ENCODE measurements around the gene AP1G2. TPM values are rescaled to one million over a fixed set of nuclear protein-coding genes. Genes with fewer than 3 reads are reported as not detected.

The AP1G2 gene
- total RNA-seq, 1 donor from 2014 or later: 56.2 TPM

DNA sequence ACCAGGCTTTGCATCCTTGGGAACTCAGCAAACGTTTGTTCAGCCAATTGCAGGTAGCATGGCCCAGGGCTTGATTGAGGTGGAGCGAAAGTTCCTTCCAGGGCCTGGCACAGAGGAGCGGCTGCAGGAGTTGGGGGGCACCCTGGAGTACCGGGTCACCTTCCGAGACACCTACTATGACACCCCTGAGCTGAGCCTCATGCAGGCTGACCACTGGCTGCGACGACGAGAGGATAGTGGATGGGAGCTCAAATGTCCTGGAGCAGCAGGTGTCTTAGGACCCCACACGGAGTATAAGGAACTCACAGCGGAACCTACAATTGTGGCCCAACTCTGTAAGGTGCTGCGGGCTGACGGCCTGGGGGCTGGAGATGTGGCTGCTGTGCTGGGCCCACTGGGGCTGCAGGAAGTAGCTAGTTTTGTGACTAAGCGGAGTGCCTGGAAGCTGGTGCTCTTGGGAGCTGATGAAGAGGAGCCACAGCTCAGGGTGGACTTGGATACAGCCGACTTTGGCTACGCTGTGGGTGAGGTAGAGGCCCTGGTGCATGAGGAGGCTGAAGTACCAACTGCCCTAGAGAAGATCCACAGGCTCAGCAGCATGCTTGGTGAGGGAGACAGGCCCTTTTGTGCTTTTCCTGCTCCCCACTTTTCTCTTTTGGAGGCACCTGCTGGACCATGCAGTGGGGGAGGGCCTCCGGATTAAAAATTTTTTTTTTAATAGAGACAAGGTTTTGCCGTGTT is 10.7 kb downstream of the AP1G2 start:
- Histone ChIP-seq H3K36me3 (peaks cover 0 to 10% of the 10 kb centered on the region in 2 donors), H3K4me1 (peaks cover 5 to 22% of the 10 kb centered on the region in 2 donors), H3K9me3 (no peaks in the 10 kb centered on the region), H3K4me3 (peak overlapping the region; percentile 85 to 89), H3K27me3 (no peaks in the 10 kb centered on the region), H3K27ac (peak overlapping the region; percentile 92 to 97)
- no peak for DNase-seq (ENCODE audit: low spot score in 2 of 2)
- TF ChIP-seq, protein P1, sequence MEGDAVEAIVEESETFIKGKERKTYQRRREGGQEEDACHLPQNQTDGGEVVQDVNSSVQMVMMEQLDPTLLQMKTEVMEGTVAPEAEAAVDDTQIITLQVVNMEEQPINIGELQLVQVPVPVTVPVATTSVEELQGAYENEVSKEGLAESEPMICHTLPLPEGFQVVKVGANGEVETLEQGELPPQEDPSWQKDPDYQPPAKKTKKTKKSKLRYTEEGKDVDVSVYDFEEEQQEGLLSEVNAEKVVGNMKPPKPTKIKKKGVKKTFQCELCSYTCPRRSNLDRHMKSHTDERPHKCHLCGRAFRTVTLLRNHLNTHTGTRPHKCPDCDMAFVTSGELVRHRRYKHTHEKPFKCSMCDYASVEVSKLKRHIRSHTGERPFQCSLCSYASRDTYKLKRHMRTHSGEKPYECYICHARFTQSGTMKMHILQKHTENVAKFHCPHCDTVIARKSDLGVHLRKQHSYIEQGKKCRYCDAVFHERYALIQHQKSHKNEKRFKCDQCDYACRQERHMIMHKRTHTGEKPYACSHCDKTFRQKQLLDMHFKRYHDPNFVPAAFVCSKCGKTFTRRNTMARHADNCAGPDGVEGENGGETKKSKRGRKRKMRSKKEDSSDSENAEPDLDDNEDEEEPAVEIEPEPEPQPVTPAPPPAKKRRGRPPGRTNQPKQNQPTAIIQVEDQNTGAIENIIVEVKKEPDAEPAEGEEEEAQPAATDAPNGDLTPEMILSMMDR (IDR thresholded peaks at IDR 0.05): no peak
- intact Hi-C loops (cut with DNase I): loop anchor here (2.0 to 10.0 kb wide), 4 partner anchors 88 to 535 kb away; partner anchors contain the start of genes EFS, NGDN, PABPN1 and PCK2

DNA sequence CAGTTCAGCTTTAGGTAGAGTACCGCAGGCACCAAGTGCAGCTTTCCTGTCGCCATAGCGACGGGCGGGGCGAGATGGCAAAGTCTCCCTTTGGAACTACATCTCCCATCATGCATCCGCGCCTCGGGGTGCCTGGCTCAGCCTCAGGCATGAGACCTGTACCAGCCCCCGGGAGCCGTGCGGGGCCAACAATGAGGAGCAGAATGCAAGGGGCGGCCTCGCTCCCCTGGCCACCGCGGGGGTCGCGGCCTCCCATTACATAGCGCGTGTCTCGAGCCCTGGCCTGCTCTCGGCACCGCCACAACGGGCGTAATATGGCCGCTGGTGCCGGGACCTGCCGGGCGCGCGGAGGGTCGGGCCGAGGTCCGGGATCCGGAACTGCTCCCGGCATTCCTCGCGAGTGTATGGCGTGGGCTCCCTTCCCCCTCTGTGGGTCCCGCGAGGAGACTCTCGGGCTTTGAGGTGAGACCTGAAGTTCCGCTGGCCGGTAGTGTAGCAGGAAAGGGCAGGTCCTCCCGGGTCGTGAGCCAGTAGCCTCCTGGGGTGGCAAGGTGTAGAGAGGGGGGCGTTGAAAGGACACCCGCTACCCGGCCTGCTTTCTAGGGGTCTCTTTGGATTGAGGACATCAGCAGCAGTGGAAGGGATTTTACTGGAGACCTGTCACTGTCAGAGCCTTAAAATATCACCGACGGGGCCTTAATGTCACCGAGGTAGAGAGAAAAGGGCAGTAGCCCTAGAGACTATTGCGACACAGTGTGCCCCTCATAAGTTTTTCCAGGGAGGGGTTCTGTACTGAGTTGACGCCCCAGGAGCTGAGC is 11.5 kb downstream of the AP1G2 start, which contains the start of gene THTPA:
TSS of gene THTPA (plus strand) at position 390 of the 818 bp plus-strand sequence. CDS start 487 bp downstream, outside the sequence.
- H3K4me3 ChIP-seq: peak within 1 kb of the TSS; percentile 85 to 89
- peak within 1 kb of the TSS; percentile 92 to 97 for H3K27ac ChIP-seq
- peaks cover 0 to 10% of the 10 kb centered on the region in 2 donors for H3K36me3 ChIP-seq
- DNase-seq (ENCODE audit: low spot score in 2 of 2): peak; percentile 71 to 96
- intact Hi-C loops (cut with DNase I): loop anchor here (2.0 to 10.0 kb wide), 4 partner anchors 87 to 536 kb away; partner anchors contain the start of genes EFS, NGDN, PABPN1 and PCK2
- peaks cover 5 to 25% of the 10 kb centered on the region in 2 donors for H3K4me1 ChIP-seq
- H3K9me3 ChIP-seq: no peaks in the 10 kb centered on the region
- TF ChIP-seq, protein P1 (IDR thresholded peaks at IDR 0.05): no peak
- no peaks in the 10 kb centered on the region for H3K27me3 ChIP-seq

DNA sequence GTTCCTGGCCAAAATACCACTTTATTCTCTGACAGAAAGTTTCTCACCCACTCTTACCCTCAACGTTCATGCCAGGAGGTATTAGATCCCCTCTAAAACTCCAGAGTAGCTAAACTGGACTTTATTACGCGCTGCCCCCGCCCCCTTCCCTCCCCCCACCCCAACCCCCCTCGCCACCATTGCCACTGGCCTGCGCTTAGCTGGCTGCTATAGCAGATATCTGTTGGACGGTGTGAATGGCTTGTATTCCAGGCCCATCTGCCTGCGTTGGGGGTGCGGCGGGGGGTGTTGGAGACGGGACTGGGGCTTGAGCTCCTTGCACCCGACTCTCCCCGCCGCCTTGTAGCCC is 12.1 kb downstream of the AP1G2 start:
- Histone ChIP-seq H3K27ac (peak overlapping the region; percentile 92 to 97), H3K4me3 (peak overlapping the region; percentile 85 to 89), H3K36me3 (peaks cover 0 to 10% of the 10 kb centered on the region in 2 donors), H3K27me3 (no peaks in the 10 kb centered on the region), H3K9me3 (no peaks in the 10 kb centered on the region), H3K4me1 (peaks cover 5 to 25% of the 10 kb centered on the region in 2 donors)
- no peak for DNase-seq (ENCODE audit: low spot score in 2 of 2)
- TF ChIP-seq, protein P1 (IDR thresholded peaks at IDR 0.05): no peak
- intact Hi-C loops (cut with DNase I): loop anchor here (5.0 to 10.0 kb wide), 3 partner anchors 191 to 537 kb away; partner anchors contain the start of genes EFS, PABPN1 and PCK2

DNA sequence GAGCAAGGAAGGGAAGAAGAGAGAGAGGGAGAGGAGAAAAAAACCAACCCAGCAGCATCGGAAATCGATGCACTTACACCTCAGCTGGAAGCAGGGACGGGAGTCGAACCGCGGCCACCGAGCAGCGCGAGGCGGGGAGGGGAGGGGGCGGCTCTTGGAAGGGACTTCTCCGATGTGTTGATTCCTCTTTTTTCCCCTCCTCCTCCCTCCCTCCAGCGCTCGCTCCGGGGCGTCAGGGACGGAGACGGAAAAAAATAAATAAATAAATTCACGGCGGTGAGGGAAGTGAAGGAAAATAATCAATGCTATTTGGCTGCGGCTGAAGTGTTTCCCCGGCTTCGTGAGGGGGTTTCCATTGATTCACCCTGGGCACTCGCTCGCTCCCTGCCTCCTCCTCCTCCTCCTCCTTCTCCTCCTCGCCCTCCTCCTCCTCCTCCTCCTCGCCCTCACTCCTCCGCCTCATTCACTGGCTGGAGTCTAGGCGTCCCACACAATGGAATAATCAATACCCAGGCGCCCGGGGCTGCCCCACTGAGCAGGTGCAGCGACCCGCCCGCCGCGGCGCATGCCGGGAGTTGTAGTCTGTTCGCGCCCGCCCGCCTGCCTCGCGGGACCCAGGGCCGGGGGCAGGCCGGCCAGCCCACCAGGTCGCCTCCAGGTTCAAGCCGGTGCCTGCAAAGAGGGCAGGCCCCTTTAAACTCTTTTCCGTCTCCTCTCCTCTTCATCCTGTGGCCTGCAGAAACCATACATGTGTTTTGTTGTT is 16.1 kb downstream of the AP1G2 start, which contains the start of gene ZFHX2:
TSS of gene ZFHX2 (minus strand) at position 500 of the 763 bp plus-strand sequence. CDS start 16,440 bp downstream, outside the sequence.
- TF ChIP-seq, protein P1 (IDR thresholded peaks at IDR 0.05): no peak
- H3K27ac ChIP-seq: peak within 1 kb of the TSS in 1 of 2 donors; percentile 16
- intact Hi-C loops (cut with DNase I): loop anchor here (10.0 kb wide), 1 partner anchor 187 kb away; the partner anchor contains the start of gene EFS

More for the DNA sequence above, 16.1 kb downstream of the AP1G2 start, which contains the start of gene ZFHX2:
- Histone ChIP-seq H3K4me3 (peak within 1 kb of the TSS; percentile 76 to 79), H3K36me3 (no peaks in the 10 kb centered on the region), H3K9me3 (no peaks in the 10 kb centered on the region), H3K4me1 (peaks cover 5 to 13% of the 10 kb centered on the region in 2 donors), H3K27me3 (no peaks in the 10 kb centered on the region)
- DNase-seq (ENCODE audit: low spot score in 2 of 2): peak in 1 of 2 donors; percentile 86

Data from ascending aorta (tissue), 2 donors.